ENCODE data around the gene LENEP. TPM values are rescaled to one million over a fixed set of nuclear protein-coding genes. Genes with fewer than 3 reads are reported as not detected.

The LENEP gene
- total RNA-seq, 1 donor from 2014 or later, result 0.87 TPM

- Mint-ChIP-seq H3K27me3 (ENCODE audit: low read depth) (no peaks in the 10 kb centered on the region), H3K9me3 (no peaks in the 10 kb centered on the region), H3K4me3 (peak overlapping the region; percentile 85), H3K27ac (peak overlapping the region; percentile 97), H3K4me1 (peaks cover 56% of the 10 kb centered on the region), H3K36me3 (peaks cover 6% of the 10 kb centered on the region)
- TF ChIP-seq CTCF (IDR thresholded peaks at IDR 0.05; ENCODE audit: unreplicated experiment), result no peak
- DNase-seq (ENCODE audit: low spot score in 2 of 2, unreplicated experiment in 2 of 2), result no peak
Observed at GRCh38 chr1:154954541-154954940, 38.8 kb upstream of the LENEP start.

GRCh38 chr1:154955039-154955717, 38.2 kb upstream of the LENEP start:
- no peak for TF ChIP-seq CTCF (IDR thresholded peaks at IDR 0.05; ENCODE audit: unreplicated experiment)
- H3K9me3 Mint-ChIP-seq, result no peaks in the 10 kb centered on the region
- no peaks in the 10 kb centered on the region for H3K27me3 Mint-ChIP-seq (ENCODE audit: low read depth)
- peak overlapping the region; percentile 97 for H3K27ac Mint-ChIP-seq
- DNase-seq (ENCODE audit: low spot score in 2 of 2, unreplicated experiment in 2 of 2), result no peak
- H3K4me3 Mint-ChIP-seq, result peak overlapping the region; percentile 85
- peaks cover 6% of the 10 kb centered on the region for H3K36me3 Mint-ChIP-seq
- H3K4me1 Mint-ChIP-seq, result peaks cover 56% of the 10 kb centered on the region

GRCh38 chr1:154955718-154956543, 37.5 kb upstream of the LENEP start, which contains the start of gene PBXIP1:
PBXIP1 (minus strand) TSS chr1:154956099; CDS start chr1:154953721, 2,378 bp downstream.
- Mint-ChIP-seq H3K9me3 (no peaks in the 10 kb centered on the region), H3K27ac (peak within 1 kb of the TSS; percentile 97), H3K27me3 (ENCODE audit: low read depth) (no peaks in the 10 kb centered on the region), H3K4me1 (peaks cover 64% of the 10 kb centered on the region), H3K4me3 (peak within 1 kb of the TSS; percentile 85), H3K36me3 (peaks cover under 1% of the 10 kb centered on the region)
- DNase-seq (ENCODE audit: low spot score in 2 of 2, unreplicated experiment in 2 of 2), result peak; percentile 58 to 80
- TF ChIP-seq CTCF (IDR thresholded peaks at IDR 0.05; ENCODE audit: unreplicated experiment), result no peak

DNA sequence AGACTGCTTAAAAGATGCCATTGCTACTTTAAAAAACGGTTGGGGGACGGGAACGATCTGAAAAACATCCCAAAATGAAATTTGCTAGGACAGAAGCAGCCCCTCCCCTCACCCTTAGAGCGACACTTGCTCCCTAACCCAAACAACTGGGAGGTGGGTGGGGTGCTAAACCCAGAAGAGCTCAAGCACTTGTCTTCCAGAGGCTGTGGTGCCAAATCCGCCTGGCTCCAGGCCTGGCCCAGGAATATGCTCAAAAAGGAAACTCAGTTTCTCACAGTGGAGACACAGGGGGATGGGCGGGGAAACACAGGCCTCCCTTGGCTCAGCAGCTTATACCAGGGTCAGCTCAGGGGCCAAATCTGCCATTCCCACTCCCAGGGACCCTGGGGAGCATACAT, 36.8 kb upstream of the LENEP start:
- H3K36me3 Mint-ChIP-seq, result no peaks in the 10 kb centered on the region
- peaks cover 66% of the 10 kb centered on the region for H3K4me1 Mint-ChIP-seq
- DNase-seq (ENCODE audit: low spot score in 2 of 2, unreplicated experiment in 2 of 2), result no peak
- H3K4me3 Mint-ChIP-seq, result peak overlapping the region; percentile 85
- no peaks in the 10 kb centered on the region for H3K9me3 Mint-ChIP-seq
- H3K27ac Mint-ChIP-seq, result peak overlapping the region; percentile 97
- no peaks in the 10 kb centered on the region for H3K27me3 Mint-ChIP-seq (ENCODE audit: low read depth)
- TF ChIP-seq CTCF (IDR thresholded peaks at IDR 0.05; ENCODE audit: unreplicated experiment), result no peak

GRCh38 chr1:154957091-154957657, 36.2 kb upstream of the LENEP start:
- H3K4me3 Mint-ChIP-seq, result peak overlapping the region; percentile 22
- TF ChIP-seq CTCF (IDR thresholded peaks at IDR 0.05; ENCODE audit: unreplicated experiment), result no peak
- H3K36me3 Mint-ChIP-seq, result no peaks in the 10 kb centered on the region
- no peak for DNase-seq (ENCODE audit: low spot score in 2 of 2, unreplicated experiment in 2 of 2)
- H3K4me1 Mint-ChIP-seq, result peaks cover 64% of the 10 kb centered on the region
- H3K27me3 Mint-ChIP-seq (ENCODE audit: low read depth), result no peaks in the 10 kb centered on the region
- H3K9me3 Mint-ChIP-seq, result no peaks in the 10 kb centered on the region
- H3K27ac Mint-ChIP-seq, result peak overlapping the region; percentile 97

Measured in mesothelial cell of epicardium (in vitro differentiated cells).